ENCODE measurements around the gene MIGA1.
"Not testable (repeated sequence)": the region's sequence is repeated elsewhere in the genome, so short reads cannot be mapped to it uniquely, and the experiment has no call there.

The MIGA1 gene

GRCh38 chr1:77825131-77825709 lies 45.8 kb downstream of the MIGA1 start:
- H3K4me3 ChIP-seq (ENCODE audit: low read length): no peak overlapping the region
- DNase-seq (ENCODE audit: low read depth): peak; percentile 83
- TF ChIP-seq, protein P1, sequence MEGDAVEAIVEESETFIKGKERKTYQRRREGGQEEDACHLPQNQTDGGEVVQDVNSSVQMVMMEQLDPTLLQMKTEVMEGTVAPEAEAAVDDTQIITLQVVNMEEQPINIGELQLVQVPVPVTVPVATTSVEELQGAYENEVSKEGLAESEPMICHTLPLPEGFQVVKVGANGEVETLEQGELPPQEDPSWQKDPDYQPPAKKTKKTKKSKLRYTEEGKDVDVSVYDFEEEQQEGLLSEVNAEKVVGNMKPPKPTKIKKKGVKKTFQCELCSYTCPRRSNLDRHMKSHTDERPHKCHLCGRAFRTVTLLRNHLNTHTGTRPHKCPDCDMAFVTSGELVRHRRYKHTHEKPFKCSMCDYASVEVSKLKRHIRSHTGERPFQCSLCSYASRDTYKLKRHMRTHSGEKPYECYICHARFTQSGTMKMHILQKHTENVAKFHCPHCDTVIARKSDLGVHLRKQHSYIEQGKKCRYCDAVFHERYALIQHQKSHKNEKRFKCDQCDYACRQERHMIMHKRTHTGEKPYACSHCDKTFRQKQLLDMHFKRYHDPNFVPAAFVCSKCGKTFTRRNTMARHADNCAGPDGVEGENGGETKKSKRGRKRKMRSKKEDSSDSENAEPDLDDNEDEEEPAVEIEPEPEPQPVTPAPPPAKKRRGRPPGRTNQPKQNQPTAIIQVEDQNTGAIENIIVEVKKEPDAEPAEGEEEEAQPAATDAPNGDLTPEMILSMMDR (conservative IDR thresholded peaks at IDR 0.05; ENCODE audit: low read length): peak; percentile 39

- not testable (repeated sequence) for DNase-seq (ENCODE audit: low read depth); H3K4me3 ChIP-seq (ENCODE audit: low read length)
Observed at GRCh38 chr1:77826851-77827250, 47.4 kb downstream of the MIGA1 start.

- TF ChIP-seq, protein P1 (conservative IDR thresholded peaks at IDR 0.05; ENCODE audit: low read length): no peak
- DNase-seq (ENCODE audit: low read depth): no peak
Observed at GRCh38 chr1:77828098-77828497, 48.6 kb downstream of the MIGA1 start.

GRCh38 chr1:77829851-77830250 lies 50.4 kb downstream of the MIGA1 start:
- no peak overlapping the region for H3K4me3 ChIP-seq (ENCODE audit: low read length)
- TF ChIP-seq, protein P1 (conservative IDR thresholded peaks at IDR 0.05; ENCODE audit: low read length): no peak
- no peak for DNase-seq (ENCODE audit: low read depth)

More at GRCh38 chr1:77828098-77828497, 48.6 kb downstream of the MIGA1 start:
- no peak overlapping the region for H3K4me3 ChIP-seq (ENCODE audit: low read length)

GRCh38 chr1:77830946-77831345 lies 51.5 kb downstream of the MIGA1 start:
- no peak for DNase-seq (ENCODE audit: low read depth)
- TF ChIP-seq, protein P1 (conservative IDR thresholded peaks at IDR 0.05; ENCODE audit: low read length): no peak
- H3K4me3 ChIP-seq (ENCODE audit: low read length): no peak overlapping the region

GRCh38 chr1:77831566-77831965 lies 52.1 kb downstream of the MIGA1 start:
- H3K4me3 ChIP-seq (ENCODE audit: low read length): no peak overlapping the region
- DNase-seq (ENCODE audit: low read depth): no peak
- TF ChIP-seq, protein P1 (conservative IDR thresholded peaks at IDR 0.05; ENCODE audit: low read length): no peak

DNA sequence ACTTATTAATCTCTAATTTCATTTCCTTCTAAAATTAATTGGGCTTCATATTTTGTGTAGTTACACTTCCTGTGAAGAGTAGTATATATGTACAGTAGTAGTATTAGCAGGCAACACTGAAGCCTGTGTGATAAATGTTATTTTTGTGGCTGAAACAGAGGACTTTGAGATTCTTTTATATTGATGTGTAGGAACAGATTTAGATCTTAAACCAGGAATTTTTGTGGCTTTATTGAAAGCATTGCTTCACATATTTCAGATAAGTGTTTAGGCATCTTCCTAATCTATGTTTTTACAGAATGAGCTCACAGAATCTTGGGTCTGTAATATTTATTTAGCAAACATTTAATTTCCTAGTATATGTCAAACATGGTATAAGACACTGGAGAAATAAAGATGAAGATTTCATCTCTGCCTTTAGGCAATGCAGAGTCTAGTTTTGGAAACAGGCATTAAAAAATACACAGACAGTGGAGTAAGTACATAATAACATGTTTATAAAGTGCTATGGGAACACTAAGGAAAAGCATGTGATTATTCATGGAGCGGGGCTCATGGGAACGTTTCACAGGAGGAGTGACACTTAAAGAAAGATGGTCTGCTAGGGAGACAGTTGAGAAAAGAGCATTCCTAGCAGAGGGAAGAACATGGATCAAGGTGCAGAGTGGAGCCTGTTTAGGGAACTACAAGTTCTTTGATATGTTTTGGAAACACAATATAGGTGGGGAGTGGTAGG lies 52.7 kb downstream of the MIGA1 start:
- peak; percentile 69 for DNase-seq (ENCODE audit: low read depth)
- TF ChIP-seq, protein P1 (conservative IDR thresholded peaks at IDR 0.05; ENCODE audit: low read length): no peak
- H3K4me3 ChIP-seq (ENCODE audit: low read length): no peak overlapping the region
